ENCODE results near the gene RSRC1. TPM values are rescaled to one million over a fixed set of nuclear protein-coding genes. Genes with fewer than 3 reads are reported as not detected.

The RSRC1 gene
- polyA plus RNA-seq, 2 donors = 10.9 to 12.3 TPM

Other genes starting within 250 kb of the RSRC1 start
- gene SHOX2, start 3.7 kb upstream of the RSRC1 start, polyA plus RNA-seq = under 1 TPM; 0.05 to 0.06 TPM

All from esophagus (tissue), 2 donors.